ENCODE results near the gene FNDC3A.
A peak's percentile ranks its signal among the peaks of the same experiment; 100 is the strongest.

FNDC3A gene, protein sequence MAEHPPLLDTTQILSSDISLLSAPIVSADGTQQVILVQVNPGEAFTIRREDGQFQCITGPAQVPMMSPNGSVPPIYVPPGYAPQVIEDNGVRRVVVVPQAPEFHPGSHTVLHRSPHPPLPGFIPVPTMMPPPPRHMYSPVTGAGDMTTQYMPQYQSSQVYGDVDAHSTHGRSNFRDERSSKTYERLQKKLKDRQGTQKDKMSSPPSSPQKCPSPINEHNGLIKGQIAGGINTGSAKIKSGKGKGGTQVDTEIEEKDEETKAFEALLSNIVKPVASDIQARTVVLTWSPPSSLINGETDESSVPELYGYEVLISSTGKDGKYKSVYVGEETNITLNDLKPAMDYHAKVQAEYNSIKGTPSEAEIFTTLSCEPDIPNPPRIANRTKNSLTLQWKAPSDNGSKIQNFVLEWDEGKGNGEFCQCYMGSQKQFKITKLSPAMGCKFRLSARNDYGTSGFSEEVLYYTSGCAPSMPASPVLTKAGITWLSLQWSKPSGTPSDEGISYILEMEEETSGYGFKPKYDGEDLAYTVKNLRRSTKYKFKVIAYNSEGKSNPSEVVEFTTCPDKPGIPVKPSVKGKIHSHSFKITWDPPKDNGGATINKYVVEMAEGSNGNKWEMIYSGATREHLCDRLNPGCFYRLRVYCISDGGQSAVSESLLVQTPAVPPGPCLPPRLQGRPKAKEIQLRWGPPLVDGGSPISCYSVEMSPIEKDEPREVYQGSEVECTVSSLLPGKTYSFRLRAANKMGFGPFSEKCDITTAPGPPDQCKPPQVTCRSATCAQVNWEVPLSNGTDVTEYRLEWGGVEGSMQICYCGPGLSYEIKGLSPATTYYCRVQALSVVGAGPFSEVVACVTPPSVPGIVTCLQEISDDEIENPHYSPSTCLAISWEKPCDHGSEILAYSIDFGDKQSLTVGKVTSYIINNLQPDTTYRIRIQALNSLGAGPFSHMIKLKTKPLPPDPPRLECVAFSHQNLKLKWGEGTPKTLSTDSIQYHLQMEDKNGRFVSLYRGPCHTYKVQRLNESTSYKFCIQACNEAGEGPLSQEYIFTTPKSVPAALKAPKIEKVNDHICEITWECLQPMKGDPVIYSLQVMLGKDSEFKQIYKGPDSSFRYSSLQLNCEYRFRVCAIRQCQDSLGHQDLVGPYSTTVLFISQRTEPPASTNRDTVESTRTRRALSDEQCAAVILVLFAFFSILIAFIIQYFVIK

DNA sequence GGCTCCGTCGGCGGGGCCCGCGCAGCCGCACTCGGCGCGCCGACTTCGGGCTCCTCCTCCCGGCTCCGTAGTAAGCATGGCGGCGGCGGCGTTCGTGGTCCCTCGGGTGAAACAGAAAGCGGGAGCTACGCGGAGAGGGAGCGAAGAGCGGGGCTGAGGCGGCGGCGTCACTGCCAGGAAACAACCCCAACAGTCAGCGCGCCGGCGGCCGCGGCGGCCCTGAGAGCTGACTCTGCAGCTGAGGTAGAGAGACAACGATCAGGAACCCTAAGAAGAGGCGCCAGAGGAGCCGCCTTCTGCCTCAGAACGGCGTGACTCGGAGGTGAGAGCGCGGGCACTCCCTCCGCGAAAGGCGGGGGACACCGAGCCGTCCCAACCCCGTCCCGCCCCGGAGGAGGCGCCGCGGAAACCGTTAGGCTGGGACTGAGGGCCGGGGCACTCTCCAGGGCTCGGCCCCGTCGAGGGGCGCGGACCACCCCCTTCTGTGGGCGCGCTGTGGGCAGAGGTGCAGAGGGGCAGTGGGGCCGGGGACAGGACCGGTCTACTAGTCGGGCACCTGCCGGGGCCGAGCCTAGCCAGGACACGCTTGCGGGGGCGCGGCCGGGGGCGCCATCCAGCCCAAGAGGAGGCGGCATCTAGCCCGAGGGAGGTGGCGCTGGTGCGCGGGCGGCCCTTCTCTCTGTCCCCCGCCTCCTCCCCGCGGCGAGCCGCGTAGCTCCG, at the start of gene FNDC3A:
TSS of gene FNDC3A (plus strand) at position 57 of the 720 bp plus-strand sequence. CDS start 30,279 bp downstream, outside the sequence.
- DNase-seq = peak; percentile 85

DNA sequence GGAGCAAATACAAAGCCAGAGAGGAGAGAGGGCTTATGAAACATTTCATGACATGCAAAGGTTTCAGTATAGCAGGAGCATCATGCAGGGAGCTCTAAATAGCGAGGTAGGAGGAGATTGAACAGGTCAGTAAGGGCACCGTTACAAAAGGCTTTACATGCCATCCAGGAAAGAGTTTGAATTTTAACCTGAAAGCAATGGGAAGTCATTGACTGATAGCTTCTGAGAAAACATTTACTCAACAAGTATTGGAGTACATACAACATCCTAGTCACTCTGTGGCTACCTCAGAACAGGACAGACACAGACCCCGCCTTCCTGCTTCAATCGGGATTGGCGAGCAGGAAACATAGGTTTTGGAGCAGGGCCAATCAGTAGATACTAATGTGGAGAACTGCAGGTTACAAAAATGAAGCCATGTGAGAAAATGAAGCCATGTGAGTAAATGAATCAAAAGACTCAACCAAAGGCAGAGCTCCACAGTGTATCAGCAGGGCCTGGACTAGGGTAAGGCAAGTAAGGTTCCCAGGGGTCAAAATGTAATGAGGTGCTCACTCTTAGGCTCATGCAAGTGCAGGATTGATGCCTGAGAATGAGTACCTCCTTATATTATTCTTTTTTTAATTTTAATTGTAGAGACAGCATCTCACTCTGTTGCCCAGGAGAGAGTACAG, 46.8 kb upstream of the FNDC3A start:
- DNase-seq = no peak

DNA sequence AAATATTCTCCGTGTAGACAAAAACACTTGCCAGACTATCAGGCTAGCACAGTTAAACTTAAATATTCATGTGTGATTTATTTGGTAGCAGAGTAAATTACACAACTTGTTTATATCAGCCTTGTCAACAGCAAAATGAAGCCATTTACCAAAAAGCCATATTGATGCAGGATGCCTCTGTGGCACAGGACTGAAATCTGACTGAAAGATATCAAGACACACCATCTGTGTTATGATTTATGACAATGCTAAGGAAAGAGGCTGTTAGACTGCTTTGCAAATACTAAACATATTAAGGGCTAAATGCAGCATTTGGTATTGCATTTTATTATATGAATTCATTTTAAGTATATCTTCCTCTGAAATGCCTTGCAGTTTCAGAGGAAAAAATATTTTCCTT, 44.8 kb upstream of the FNDC3A start:
- DNase-seq = no peak

DNA sequence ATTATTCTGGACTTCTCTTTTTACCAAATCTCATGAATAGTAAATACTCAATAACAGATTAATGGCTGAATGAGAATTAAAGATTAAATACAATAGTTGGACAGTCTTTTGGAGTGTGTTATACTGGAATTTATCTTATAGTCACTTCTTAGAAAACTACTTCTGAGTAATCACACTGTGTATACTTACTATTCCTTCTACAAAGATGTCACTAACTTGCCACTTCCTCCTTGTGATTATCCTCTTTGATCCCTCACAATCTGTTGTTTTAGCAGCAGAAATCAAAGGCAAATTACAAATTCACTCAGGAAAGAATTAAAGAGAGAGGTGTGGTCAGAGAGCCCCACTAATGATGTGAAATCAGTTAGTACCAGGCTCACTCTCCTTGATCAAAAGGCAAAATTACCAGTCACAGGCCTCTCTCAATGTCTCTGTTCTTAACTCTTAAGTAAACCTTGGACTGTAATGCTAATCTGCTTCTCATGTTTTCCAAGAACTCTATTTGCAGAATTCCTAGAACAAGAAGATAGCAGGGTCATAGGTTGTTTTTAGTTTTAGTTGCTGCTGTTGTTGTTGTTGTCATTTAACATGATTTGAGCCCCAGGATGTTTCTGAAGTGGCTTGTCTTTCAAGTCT, 37.3 kb upstream of the FNDC3A start:
- no peak for DNase-seq

DNA sequence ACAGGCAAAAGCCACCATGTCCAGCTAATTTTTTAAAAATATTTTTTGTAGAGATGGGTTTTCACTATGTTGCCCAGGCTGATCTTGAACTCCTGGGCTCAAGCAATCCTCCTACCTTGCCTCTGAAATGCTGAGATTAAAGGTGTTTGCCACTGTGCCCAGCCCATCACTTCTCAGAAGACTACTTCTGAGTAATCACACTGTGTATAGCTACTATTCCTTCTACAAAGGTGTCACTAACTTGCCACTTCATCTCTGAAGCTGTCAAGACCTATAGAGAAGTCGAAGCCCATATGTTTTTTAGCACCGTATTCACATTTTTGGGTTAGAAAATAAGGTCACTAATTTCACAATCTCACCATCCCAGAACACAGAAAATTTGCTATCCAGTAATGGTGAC, 36.0 kb upstream of the FNDC3A start:
- DNase-seq = no peak

DNA sequence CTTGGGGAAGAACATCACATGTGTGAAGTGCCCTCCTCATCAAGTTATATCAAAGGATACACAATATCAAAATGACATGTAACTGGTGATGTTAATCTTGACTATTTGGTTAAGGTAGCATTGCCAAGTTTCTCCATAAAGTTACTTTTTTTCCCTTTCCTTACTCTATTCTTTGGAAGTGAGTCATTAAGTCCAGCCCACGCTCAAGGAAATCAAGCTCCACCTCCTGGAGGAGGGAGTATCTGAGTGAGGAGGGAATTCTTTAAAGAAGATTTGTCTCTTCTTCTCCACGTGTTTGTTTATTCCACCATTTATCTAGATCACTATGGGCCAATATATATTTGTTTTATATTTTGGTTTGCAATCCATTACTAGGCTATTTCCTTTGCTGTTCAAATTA, 33.6 kb upstream of the FNDC3A start:
- DNase-seq = no peak

DNA sequence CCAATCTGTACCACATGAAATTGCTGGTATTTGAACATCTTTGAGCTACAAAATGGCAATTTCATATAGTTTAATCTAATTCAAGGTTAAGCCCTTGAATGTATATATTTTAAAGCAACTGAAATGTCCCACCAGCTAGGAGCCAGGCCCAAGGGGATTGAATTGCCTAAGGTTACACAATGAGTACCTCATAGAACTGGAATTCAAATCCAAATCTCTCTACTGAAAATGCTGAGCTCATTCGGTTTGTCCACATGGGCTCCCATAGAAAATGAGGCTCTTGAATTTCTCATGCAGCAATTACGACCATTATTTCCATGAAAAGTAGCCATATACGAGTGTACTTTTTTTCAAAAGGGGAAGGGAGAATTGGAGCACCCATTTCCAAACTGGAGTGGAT, 31.5 kb upstream of the FNDC3A start:
- no peak for DNase-seq

DNA sequence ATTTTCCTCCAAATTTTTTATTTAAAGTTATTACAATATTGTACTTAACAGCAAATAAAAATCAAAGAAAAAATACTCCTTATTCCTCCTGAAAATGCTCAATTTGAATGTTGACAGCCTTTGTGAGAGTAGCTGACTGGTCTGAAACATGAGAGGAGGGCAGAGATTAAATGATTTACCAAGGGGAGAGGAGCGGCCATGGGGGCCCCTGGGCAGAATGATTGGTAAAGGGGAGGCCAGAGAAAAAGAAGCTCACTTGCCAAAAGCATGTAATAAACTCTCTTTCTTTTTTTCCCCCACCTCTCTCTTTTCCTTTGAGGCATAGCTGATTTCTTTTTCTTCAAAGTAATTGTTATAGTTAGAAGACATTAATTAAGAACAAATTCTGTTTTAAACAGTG, 30.1 kb upstream of the FNDC3A start:
- no peak for DNase-seq

DNA sequence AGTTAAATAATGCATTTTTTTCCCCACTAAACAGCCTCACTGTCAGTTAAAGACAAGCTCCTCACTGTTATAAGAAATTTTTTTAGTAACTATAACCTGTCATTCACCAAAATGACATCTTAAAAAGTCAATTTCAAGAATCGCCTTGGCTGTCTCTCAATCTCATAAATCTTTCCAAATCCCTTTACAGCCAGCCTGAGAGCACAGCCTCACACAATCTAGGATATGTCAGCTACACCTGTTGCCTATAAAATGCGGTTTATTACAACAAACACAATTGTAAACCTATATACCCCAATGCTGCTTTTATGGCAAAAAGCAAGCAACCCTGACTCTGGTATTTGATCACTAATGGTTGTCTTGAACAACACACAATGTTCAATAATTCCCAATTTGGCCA, 29.5 kb upstream of the FNDC3A start:
- no peak for DNase-seq

DNA sequence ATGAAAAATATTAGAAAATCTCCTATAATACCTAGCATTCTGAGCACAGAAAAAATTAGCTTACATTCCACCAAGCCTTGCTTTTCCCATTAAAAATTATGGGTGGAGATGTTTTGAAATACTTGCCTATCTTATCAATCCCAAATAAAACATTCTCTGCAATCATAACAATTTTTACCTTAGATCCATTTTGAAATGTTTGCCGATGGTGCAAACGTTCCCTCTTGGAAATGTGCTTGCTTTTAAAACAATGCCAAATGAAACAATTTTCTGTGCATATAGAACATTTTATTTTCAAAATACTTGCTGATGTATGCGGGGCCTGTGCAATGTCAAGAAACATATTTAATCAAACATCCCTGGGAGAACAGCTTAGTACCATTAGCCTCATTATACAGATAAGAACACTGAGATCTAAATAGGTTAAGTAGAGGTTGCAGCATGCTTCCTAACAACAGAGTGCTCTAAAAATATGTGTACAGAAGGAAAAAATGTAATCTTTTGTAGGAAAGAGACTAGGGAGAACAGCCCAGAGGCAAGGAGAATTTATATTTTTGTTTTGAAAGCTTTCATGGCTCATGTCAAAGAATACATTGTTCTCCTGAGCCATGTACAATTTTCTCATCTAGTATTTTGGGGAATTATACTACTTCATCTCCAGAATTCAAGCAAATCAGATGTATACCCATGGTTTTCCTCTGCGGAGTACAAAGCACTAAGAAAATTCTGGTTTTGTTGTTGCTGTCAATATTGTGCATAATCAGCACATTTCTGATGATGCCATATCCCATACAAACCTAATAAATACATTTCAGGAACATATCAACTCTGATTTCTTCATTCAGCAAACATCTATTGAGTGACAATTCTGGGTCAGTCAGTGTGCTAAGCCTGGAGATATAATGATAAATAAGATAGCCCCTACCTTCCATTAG, 25.9 kb upstream of the FNDC3A start:
- DNase-seq = no peak

DNA sequence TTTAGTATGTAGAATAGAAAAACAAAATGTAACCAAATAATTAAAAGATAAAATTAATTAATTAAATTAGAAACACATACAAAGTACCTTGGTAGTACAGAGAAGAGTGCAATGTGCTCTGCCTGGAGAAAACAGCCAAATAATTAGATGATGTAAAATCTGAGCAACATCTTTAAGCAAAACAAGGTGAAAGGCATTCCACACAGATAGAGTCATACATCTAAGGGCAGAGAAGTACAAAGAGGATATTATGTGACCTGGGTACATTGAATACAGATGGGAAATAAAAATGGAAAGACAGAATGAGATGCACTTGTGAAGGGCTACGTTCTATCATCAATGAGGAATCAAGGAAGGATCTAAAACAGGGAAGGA, 25.2 kb upstream of the FNDC3A start:
- DNase-seq = no peak

DNA sequence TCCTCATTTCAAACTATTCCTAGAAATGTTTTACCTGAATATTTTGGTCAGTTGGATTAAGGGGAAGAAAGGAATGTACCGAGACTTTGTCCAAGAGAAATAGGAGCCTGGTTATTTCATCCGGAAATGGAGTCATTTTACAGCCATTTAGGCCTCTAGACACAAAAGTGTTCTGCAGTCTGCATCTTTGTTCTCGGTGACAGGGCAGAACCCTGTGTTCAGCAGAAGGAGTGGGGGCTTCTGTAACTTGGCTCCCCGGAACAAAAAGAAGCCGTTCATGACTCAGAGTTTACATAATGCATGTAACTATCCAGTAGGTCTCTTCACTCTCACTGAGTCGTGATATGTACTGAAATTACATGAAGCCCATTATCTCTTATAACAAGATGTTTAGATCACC, 21.6 kb upstream of the FNDC3A start:
- no peak for DNase-seq

DNA sequence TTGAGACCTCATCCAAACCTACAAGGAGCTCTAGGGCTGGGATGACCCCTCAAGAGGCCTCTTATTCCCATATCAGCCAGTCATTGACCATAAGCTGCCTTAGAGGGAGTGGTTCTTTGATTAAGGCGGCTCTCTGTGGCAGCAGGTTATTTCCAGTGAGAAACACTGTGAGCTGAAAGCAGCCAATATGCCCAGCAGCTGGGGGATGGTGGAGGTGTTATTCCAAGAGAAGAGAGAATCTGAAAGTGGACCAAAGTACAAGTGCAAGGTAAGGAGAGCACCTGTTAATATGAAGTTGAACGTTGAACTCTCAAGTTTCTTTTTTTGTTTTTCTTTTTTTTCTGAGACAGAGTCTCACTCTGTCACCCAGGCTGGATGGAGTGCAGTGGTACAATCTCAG, 20.2 kb upstream of the FNDC3A start:
- DNase-seq = no peak

DNA sequence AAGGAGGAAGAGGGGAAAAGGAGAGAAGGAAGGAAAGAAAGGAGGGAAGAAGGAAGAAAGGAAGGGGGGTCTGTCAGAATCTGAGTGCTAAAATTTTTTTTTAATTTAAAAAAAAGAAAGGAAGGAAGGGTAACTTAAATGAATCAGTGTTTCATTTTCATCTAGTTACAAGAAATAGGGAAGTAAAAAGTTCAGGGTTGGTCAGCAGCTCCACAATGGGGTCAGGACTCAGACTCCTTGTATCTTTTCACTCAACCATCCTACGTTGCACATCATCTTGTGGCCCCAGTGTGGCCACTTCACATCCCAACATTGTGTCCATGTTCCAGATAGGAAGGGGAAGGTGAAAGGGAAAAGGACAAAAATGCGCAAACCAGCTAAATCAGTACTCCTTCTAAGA, 14.3 kb upstream of the FNDC3A start:
- DNase-seq = no peak

DNA sequence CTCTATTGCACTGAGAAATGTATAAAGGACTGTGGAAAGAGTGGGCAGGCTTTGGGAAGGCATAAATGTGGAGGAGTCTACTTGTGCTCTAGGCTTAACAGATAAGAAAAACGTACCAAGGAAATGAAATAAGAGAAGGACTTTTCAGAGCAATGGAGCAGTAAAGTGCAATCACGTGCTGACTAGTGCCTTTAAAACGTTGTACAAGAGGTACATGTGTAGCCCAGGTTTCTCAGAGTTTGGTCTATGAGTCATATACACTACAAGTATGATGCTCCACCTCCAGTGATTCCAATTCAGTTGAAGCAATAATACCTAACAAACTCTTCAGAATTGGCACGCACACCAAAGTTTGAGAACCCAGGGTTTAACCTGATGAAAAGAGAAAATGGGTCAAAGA, 13.4 kb upstream of the FNDC3A start:
- no peak for DNase-seq

DNA sequence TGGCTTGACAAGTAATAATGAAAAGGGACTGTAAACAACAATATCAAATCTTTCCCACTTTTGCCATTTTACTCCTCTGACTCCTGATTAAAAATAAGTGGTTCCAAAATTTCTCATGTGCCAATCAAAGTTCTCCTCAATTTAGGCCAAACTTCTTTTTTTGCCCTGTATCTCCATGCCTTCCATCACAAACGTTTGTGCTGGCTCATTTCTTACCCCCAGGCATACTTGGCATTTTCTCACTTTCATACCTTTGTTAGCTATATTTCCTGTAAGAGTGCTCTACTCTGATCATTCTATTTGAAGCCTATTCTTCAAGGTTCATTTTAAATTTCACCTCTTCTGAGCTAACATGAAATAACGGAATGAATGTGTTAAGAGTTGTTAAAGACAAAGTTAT, 10.0 kb upstream of the FNDC3A start:
- DNase-seq = no peak

DNA sequence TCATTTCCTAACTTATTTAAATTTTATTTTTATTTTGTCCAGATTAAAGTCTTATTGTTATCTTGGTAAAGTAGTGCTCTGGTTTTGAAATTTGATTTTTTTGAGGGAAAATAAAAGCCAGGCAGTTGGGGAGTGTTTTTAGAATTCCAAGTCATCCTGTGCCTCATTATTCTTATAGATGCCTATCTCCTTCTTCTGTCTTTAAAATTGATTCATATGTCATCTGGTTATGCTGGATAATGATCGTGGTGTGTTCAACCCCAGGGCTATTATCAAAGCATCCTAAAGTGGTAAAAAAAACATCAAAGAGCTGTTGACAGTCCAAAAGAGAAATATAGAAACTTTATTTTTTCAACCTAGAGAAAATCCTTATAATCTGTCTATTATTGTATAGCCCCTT, 6.0 kb upstream of the FNDC3A start:
- no peak for DNase-seq

DNA sequence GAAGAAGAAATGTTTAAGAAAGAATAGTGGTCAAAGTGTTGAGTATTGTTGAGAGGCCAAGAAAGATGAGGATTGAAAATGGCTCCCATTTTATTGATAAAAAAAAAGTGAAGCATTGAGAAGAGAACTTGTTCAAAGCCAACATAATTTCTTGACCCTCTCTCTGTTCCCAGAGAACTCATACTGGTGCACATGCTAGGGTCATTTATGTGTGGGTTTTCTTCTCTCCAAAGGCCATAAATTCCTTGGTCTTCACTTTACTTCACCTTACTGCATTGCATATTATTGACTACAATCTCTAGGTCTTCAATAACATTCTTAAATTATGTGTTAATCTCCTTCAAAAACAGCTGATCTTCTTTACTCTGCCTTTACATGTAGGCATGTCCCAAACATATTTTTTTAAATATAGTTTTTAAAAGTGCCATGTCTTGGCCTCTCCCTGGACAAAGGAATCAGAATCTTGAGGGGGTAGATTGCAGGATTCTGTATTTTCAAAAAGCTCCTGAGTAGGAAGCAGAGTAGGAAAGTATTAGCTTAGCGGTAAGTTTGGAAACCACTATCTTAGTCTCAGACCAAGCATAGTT, 1.8 kb upstream of the FNDC3A start:
- DNase-seq = no peak

DNA sequence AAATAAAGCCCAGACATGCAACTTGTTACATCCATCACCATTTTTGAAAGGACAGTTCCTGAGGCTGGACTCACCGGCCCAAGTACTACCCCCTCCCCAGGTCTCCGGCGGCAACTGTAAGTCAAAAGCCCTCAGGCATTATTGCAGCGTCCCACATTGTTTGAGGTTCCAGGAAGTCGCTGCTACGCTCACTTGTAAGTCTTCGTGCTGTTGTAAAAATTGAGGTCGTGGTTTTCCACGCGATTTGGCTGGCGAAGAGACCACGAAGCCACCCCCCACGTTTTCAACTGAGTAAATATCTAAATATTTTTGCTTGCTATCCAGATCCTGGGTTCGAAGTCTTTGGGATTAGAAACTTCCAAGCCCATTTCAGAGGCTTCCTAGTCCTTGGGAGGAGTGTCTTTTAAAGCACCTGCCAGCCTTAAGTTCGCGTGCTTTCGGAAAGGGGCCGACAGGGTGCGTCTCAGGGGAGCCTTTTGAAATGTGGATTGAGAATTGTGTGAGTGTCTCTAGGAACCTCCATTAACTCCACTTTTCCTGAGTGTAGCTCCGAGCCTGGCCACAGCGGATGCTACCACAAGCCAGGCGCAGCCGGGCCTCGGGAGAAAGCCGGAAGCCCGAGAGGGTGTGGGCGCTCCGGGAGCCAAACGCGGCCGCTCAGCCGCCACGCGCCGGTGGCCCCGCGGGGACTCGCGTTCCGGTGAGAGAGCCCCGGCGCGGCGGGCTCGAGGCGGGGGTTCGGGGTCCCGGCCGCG, 434 bp upstream of the FNDC3A start:
- DNase-seq = peak; percentile 56

All from activated CD4-positive, alpha-beta T cell treated with anti-CD3 and anti-CD28 coated beads, Interleukin-2, amount 50 U/mL, for 1 hour (primary cell).